BE2C (cell line): ENCODE measurements around the gene ELK1. TPM values are rescaled to one million over a fixed set of nuclear protein-coding genes. Genes with fewer than 3 reads are reported as not detected.

Experiments used
- DNase-seq: peaks from one replicate; pipeline ENCODE4 v3.0.0-alpha.2; 2020
- H3K27me3 ChIP-seq: fragments of 250-450 bp; sonication (Bioruptor Pico); 2 replicates; pipeline ENCODE4 v1.5.1; 2020; ENCODE audit warnings: mild to moderate bottlenecking
- H3K36me3 ChIP-seq: fragments of 250-450 bp; sonication (Bioruptor Pico); 2 replicates; pipeline ENCODE4 v1.5.1; 2020; ENCODE audit warnings: mild to moderate bottlenecking
- H3K4me1 ChIP-seq: fragments of 250-450 bp; sonication (Bioruptor Pico); 2 replicates; pipeline ENCODE4 v1.5.1; 2020
- H3K4me3 ChIP-seq: 2 replicates; pipeline ENCODE4 v1.5.1; 2011; ENCODE audit warnings: low read depth, low read length
- H3K9me3 ChIP-seq: fragments of 250-450 bp; sonication (Bioruptor Pico); 2 replicates; pipeline ENCODE4 v1.5.1; 2020
- polyA plus RNA-seq: library from polyadenylated mRNA; unstranded; fragments of >200 nt; gene quantifications from one replicate; pipeline ENCODE4 v1.2.1, GENCODE V29; 2012; ENCODE audit warnings: low read depth, missing spikeins; ENCODE audit not compliant: insufficient read length, insufficient read depth
- TF ChIP-seq, protein P1 (sequence below): IDR thresholded peaks from 2 replicates; pipeline ENCODE4 v1.5.1; 2012; ENCODE audit warnings: mild to moderate bottlenecking, low read depth, low read length

ELK1 gene, protein sequence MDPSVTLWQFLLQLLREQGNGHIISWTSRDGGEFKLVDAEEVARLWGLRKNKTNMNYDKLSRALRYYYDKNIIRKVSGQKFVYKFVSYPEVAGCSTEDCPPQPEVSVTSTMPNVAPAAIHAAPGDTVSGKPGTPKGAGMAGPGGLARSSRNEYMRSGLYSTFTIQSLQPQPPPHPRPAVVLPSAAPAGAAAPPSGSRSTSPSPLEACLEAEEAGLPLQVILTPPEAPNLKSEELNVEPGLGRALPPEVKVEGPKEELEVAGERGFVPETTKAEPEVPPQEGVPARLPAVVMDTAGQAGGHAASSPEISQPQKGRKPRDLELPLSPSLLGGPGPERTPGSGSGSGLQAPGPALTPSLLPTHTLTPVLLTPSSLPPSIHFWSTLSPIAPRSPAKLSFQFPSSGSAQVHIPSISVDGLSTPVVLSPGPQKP
- 38.7 TPM for polyA plus RNA-seq

- H3K27me3 ChIP-seq, result no peaks in the 10 kb centered on the region
- 0 out of 2 replicates have a peak, but pooled peaks cover 3% of the 10 kb centered on the region for H3K36me3 ChIP-seq
- DNase-seq, result peak; percentile 95
- H3K9me3 ChIP-seq, result no peaks in the 10 kb centered on the region
- H3K4me1 ChIP-seq, result no peaks in the 10 kb centered on the region
- H3K4me3 ChIP-seq, result peak within 1 kb of the TSS; percentile 72
- TF ChIP-seq, protein P1, sequence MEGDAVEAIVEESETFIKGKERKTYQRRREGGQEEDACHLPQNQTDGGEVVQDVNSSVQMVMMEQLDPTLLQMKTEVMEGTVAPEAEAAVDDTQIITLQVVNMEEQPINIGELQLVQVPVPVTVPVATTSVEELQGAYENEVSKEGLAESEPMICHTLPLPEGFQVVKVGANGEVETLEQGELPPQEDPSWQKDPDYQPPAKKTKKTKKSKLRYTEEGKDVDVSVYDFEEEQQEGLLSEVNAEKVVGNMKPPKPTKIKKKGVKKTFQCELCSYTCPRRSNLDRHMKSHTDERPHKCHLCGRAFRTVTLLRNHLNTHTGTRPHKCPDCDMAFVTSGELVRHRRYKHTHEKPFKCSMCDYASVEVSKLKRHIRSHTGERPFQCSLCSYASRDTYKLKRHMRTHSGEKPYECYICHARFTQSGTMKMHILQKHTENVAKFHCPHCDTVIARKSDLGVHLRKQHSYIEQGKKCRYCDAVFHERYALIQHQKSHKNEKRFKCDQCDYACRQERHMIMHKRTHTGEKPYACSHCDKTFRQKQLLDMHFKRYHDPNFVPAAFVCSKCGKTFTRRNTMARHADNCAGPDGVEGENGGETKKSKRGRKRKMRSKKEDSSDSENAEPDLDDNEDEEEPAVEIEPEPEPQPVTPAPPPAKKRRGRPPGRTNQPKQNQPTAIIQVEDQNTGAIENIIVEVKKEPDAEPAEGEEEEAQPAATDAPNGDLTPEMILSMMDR, result no peak
Observed at GRCh38 chrX:47650164-47651042, at the start of gene ELK1. Gene ELK1 (minus strand): TSS chrX:47650563. CDS start chrX:47641441, 9,122 bp downstream.

GRCh38 chrX:47697181-47697580, 46.8 kb upstream of the ELK1 start:
- Histone ChIP-seq H3K27me3 (no peaks in the 10 kb centered on the region), H3K36me3 (no peaks in the 10 kb centered on the region), H3K4me3 (no peak overlapping the region), H3K9me3 (no peaks in the 10 kb centered on the region), H3K4me1 (no peaks in the 10 kb centered on the region)
- DNase-seq, result no peak
- TF ChIP-seq, protein P1, result no peak

- Histone ChIP-seq H3K9me3 (no peaks in the 10 kb centered on the region), H3K4me1 (no peaks in the 10 kb centered on the region), H3K27me3 (no peaks in the 10 kb centered on the region), H3K4me3 (no peak overlapping the region), H3K36me3 (no peaks in the 10 kb centered on the region)
- no peak for DNase-seq
- TF ChIP-seq, protein P1, result no peak
Observed at GRCh38 chrX:47690175-47690574, 39.8 kb upstream of the ELK1 start.

DNA sequence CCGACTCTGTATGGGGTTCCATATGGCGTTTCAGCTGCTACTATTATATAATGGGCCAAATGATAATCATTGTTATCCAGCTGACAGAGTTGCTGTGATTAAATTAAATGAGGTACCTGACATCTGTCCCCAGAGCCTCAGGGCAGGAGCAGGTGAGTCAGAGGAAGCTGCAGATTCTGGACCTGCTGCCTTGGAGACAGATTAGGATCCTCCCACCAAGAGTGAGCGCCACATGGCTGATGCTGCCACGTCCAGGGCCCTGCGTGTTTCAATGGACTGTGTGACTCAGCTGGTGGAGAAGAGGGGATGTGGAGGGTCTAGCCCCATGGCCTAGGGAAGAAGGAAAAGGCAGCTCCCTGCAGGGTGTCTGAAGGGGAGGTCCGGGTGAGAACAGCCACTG, 36.9 kb upstream of the ELK1 start:
- H3K27me3 ChIP-seq, result no peaks in the 10 kb centered on the region
- H3K4me3 ChIP-seq, result no peak overlapping the region
- no peaks in the 10 kb centered on the region for H3K9me3 ChIP-seq
- TF ChIP-seq, protein P1, result no peak
- peak; percentile 46 for DNase-seq
- H3K36me3 ChIP-seq, result no peaks in the 10 kb centered on the region
- no peaks in the 10 kb centered on the region for H3K4me1 ChIP-seq

GRCh38 chrX:47683829-47684205, 33.5 kb upstream of the ELK1 start:
- Histone ChIP-seq H3K27me3 (no peaks in the 10 kb centered on the region), H3K9me3 (no peaks in the 10 kb centered on the region), H3K4me3 (no peak overlapping the region), H3K4me1 (no peaks in the 10 kb centered on the region), H3K36me3 (no peaks in the 10 kb centered on the region)
- no peak for DNase-seq
- TF ChIP-seq, protein P1, result no peak
